ENCODE measurements around the gene DDX41. TPM values are rescaled to one million over a fixed set of nuclear protein-coding genes. Genes with fewer than 3 reads are reported as not detected.

The DDX41 gene
- total and polyA plus RNA-seq, 2 donors (not counting 3 experiments of a cell fraction or from before 2014, with no cell fraction given), result 103 to 118 TPM

- Histone ChIP-seq H2AFZ (ENCODE audit: low read depth, low read length) (no peak overlapping the region), H3K9me3 (replicated peaks; ENCODE audit: control insufficient read depth, insufficient read depth, low read length) (no peaks in the 10 kb centered on the region), H3K4me2 (ENCODE audit: insufficient read depth, low read length) (no peak overlapping the region), H4K20me1 (replicated peaks; ENCODE audit: control insufficient read depth, extremely low read depth, insufficient read depth, low read length) (peaks cover 9% of the 10 kb centered on the region), H3K4me1 (ENCODE audit: control insufficient read depth, extremely low read depth, insufficient read depth, low read length) (peaks cover 15% of the 10 kb centered on the region), H3K4me3 (replicated peaks in 1 of 3; ENCODE audit: insufficient read depth in 1 of 3, low read depth in 1 of 3, low read length in 3 of 3) (no peak overlapping the region), H3K27ac (ENCODE audit: insufficient read depth, low read depth, low read length) (no peak overlapping the region), H3K79me2 (ENCODE audit: control insufficient read depth, insufficient read depth, low read length) (peaks cover 67% of the 10 kb centered on the region), H3K36me3 (ENCODE audit: control insufficient read depth in 2 of 2, extremely low read depth in 1 of 2, insufficient read depth in 2 of 2, low read length in 2 of 2) (peaks cover 0 to 3% of the 10 kb centered on the region in 2 experiments), H3K9ac (replicated peaks; ENCODE audit: extremely low read depth, insufficient read depth, low read length) (no peak overlapping the region), H3K27me3 (ENCODE audit: control insufficient read depth in 2 of 2, insufficient read depth in 2 of 2, low read length in 2 of 2) (no peaks in the 10 kb centered on the region), H3K9me1 (replicated peaks; ENCODE audit: control insufficient read depth, extremely low read depth, insufficient read depth, low read length) (no peaks in the 10 kb centered on the region)
- no TSS peak for BruUV-seq (replicated peaks)
- dilution Hi-C loops (cut with MboI; ENCODE audit: extremely low pct_ligation_motif_present, low sequenced_read_pairs), result no loop called here
- intact Hi-C loops (cut with micrococcal nuclease), result loop anchor here (2.0 kb wide), 1 partner anchor 53 kb away; no protein-coding TSS in a partner anchor
- DNase-seq (ENCODE audit: low read depth, low spot score) (peak; percentile 16), FAIRE-seq (no peak)
- no peak for TF ChIP-seq JUN (IDR thresholded peaks at IDR 0.05; ENCODE audit: borderline replicate concordance, insufficient read depth, insufficient read length, low read depth)
- no peak for TF ChIP-seq MYC (IDR thresholded peaks at IDR 0.05; ENCODE audit: low read depth, low read length)
- no peak for TF ChIP-seq EZH2 (IDR thresholded peaks at IDR 0.05; ENCODE audit: borderline replicate concordance, low read depth, low read length, severe bottlenecking)
- TF ChIP-seq FOS (IDR thresholded peaks at IDR 0.05; ENCODE audit: borderline replicate concordance, insufficient read depth, low read length), result no peak
- TF ChIP-seq MAX (IDR thresholded peaks at IDR 0.05; ENCODE audit: insufficient read depth, insufficient read length), result no peak
- TF ChIP-seq POLR2A (IDR thresholded peaks at IDR 0.05; ENCODE audit: low read depth, low read length), result no peak
- TF ChIP-seq, protein P1, sequence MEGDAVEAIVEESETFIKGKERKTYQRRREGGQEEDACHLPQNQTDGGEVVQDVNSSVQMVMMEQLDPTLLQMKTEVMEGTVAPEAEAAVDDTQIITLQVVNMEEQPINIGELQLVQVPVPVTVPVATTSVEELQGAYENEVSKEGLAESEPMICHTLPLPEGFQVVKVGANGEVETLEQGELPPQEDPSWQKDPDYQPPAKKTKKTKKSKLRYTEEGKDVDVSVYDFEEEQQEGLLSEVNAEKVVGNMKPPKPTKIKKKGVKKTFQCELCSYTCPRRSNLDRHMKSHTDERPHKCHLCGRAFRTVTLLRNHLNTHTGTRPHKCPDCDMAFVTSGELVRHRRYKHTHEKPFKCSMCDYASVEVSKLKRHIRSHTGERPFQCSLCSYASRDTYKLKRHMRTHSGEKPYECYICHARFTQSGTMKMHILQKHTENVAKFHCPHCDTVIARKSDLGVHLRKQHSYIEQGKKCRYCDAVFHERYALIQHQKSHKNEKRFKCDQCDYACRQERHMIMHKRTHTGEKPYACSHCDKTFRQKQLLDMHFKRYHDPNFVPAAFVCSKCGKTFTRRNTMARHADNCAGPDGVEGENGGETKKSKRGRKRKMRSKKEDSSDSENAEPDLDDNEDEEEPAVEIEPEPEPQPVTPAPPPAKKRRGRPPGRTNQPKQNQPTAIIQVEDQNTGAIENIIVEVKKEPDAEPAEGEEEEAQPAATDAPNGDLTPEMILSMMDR (IDR thresholded peaks at IDR 0.05; ENCODE audit: extremely low read depth in 1 of 2, insufficient read depth in 1 of 2, low read depth in 1 of 2, low read length in 2 of 2), result no peak
- no peak for TF ChIP-seq POLR2AphosphoS5 (IDR thresholded peaks at IDR 0.05; ENCODE audit: insufficient read depth, low read depth, low read length)
- no peak for TF ChIP-seq GATA2 (IDR thresholded peaks at IDR 0.05; ENCODE audit: insufficient read depth, insufficient read length, low read depth, low read length)
- CTCF ChIA-PET, result interaction anchor here (0.6 to 1.5 kb wide), 4 partner anchors 10 to 17 kb away, joined by 3 to 5 read pairs (median 4); no protein-coding TSS in a partner anchor
- POLR2A ChIA-PET, result interaction anchor here (0.7 kb wide), 1 partner anchor 31 kb away, joined by 3 read pairs; the partner anchor contains the start of gene DDX41
Measured at GRCh38 chr5:177547736-177548135, 31.0 kb upstream of the DDX41 start.

All from endothelial cell of umbilical vein (primary cell).